Fibroblast of the aortic adventitia (primary cell): ENCODE measurements around the gene NUP93. TPM values are rescaled to one million over a fixed set of nuclear protein-coding genes. Genes with fewer than 3 reads are reported as not detected.
"Not testable (repeated sequence)": the region's sequence is repeated elsewhere in the genome, so short reads cannot be mapped to it uniquely, and the experiment has no call there.

Experiments used
- DNase-seq: peaks from one replicate; pipeline ENCODE4 v3.0.0-alpha.2; 2010; ENCODE audit warnings: low read depth
- H3K4me3 ChIP-seq: 2 replicates; pipeline ENCODE4 v1.5.1; 2011; ENCODE audit warnings: low read depth, mild to moderate bottlenecking, control low read depth, low read length, moderate library complexity
- CTCF ChIP-seq: IDR thresholded peaks from 2 replicates; pipeline ENCODE4 v1.5.1; 2011; ENCODE audit warnings: mild to moderate bottlenecking, low read length, control low read depth, inconsistent platforms; ENCODE audit not compliant: insufficient read depth
- total RNA-seq: library from RNA; depleted of rRNA; stranded (reverse); fragments of >200 nt; gene quantifications from 2 replicates; pipeline ENCODE4 v1.2.3, GENCODE V29; 2012; ENCODE audit warnings: low replicate concordance

NUP93 gene
- total RNA-seq, 1 donor, result 45.5 TPM

- TF ChIP-seq CTCF, result no peak
- H3K4me3 ChIP-seq, result peak overlapping the region; percentile 62
- peak; percentile 14 for DNase-seq
These were observed 772 bp upstream of the NUP93 start for GRCh38 chr16:56728980-56729734.

- DNase-seq, result no peak
- TF ChIP-seq CTCF, result no peak
These were observed 2.4 kb downstream of the NUP93 start for GRCh38 chr16:56732366-56732765.

GRCh38 chr16:56732832-56733231, 2.9 kb downstream of the NUP93 start:
- DNase-seq, result no peak
- TF ChIP-seq CTCF, result no peak
- no peak overlapping the region for H3K4me3 ChIP-seq

More at GRCh38 chr16:56732366-56732765, 2.4 kb downstream of the NUP93 start:
- H3K4me3 ChIP-seq, result no peak overlapping the region

- no peak overlapping the region for H3K4me3 ChIP-seq
- no peak for DNase-seq
- no peak for TF ChIP-seq CTCF
These were observed 4.5 kb downstream of the NUP93 start for GRCh38 chr16:56734429-56734828.

GRCh38 chr16:56736476-56736875, 6.5 kb downstream of the NUP93 start:
- no peak for TF ChIP-seq CTCF
- no peak overlapping the region for H3K4me3 ChIP-seq
- no peak for DNase-seq

GRCh38 chr16:56737539-56737938, 7.6 kb downstream of the NUP93 start:
- no peak for DNase-seq
- TF ChIP-seq CTCF, result peak; percentile 3
- H3K4me3 ChIP-seq, result no peak overlapping the region

GRCh38 chr16:56738221-56738620, 8.3 kb downstream of the NUP93 start:
- no peak for TF ChIP-seq CTCF
- DNase-seq, result peak; percentile 16
- H3K4me3 ChIP-seq, result no peak overlapping the region

- not testable (repeated sequence) for DNase-seq, H3K4me3 ChIP-seq
These were observed 9.4 kb downstream of the NUP93 start for GRCh38 chr16:56739378-56739777.
